CD4-positive, alpha-beta T cell treated with Interleukin-2 at 100 ng/mL for 4 hours (primary cell): ENCODE results near the gene KRTAP4-9.
"Not testable (repeated sequence)": the region's sequence is repeated elsewhere in the genome, so short reads cannot be mapped to it uniquely, and the experiment has no call there.

Experiments
- DNase-seq: peaks from one replicate; pipeline ENCODE4 v3.0.0-alpha.2; 2020; ENCODE audit warnings: low spot score

The KRTAP4-9 gene

GRCh38 chr17:41105347-41105746, at the start of gene KRTAP4-9:
Gene KRTAP4-9, plus strand, starts transcription at chr17:41105389. Its CDS starts 0 bp downstream, at chr17:41105389.
- not testable (repeated sequence) for DNase-seq

GRCh38 chr17:41057547-41057946, 47.6 kb upstream of the KRTAP4-9 start:
- DNase-seq: no peak

GRCh38 chr17:41058741-41059140, 46.4 kb upstream of the KRTAP4-9 start:
- DNase-seq: no peak

GRCh38 chr17:41059276-41060051, 45.7 kb upstream of the KRTAP4-9 start:
- DNase-seq: not testable (repeated sequence)

- DNase-seq: no peak
These were observed 45.1 kb upstream of the KRTAP4-9 start, which contains the start of gene KRTAP2-3 for GRCh38 chr17:41060052-41060604. Gene KRTAP2-3, minus strand, starts transcription at chr17:41060114. Its CDS starts 64 bp downstream, at chr17:41060050.

- DNase-seq: no peak
These were observed 43.2 kb upstream of the KRTAP4-9 start for GRCh38 chr17:41061964-41062363.

GRCh38 chr17:41063449-41063848, 41.7 kb upstream of the KRTAP4-9 start:
- DNase-seq: no peak

GRCh38 chr17:41064301-41064700, 40.9 kb upstream of the KRTAP4-9 start:
- no peak for DNase-seq

GRCh38 chr17:41065016-41065689, 40.0 kb upstream of the KRTAP4-9 start:
- not testable (repeated sequence) for DNase-seq

- DNase-seq: no peak
These were observed 39.2 kb upstream of the KRTAP4-9 start, which contains the start of gene KRTAP2-4 for GRCh38 chr17:41065829-41066624. Gene KRTAP2-4, minus strand, starts transcription at chr17:41065879. Its CDS starts 34 bp downstream, at chr17:41065845.

GRCh38 chr17:41067281-41067680, 37.9 kb upstream of the KRTAP4-9 start:
- no peak for DNase-seq

GRCh38 chr17:41069031-41069430, 36.2 kb upstream of the KRTAP4-9 start:
- DNase-seq: no peak

- no peak for DNase-seq
These were observed 33.4 kb upstream of the KRTAP4-9 start for GRCh38 chr17:41071606-41072360.

GRCh38 chr17:41073676-41074075, 31.5 kb upstream of the KRTAP4-9 start:
- DNase-seq: no peak

- no peak for DNase-seq
These were observed 28.4 kb upstream of the KRTAP4-9 start for GRCh38 chr17:41076788-41077187.

- no peak for DNase-seq
These were observed 22.6 kb upstream of the KRTAP4-9 start for GRCh38 chr17:41082626-41083025.

- DNase-seq: not testable (repeated sequence)
These were observed 21.8 kb upstream of the KRTAP4-9 start for GRCh38 chr17:41083427-41083826.

- DNase-seq: not testable (repeated sequence)
These were observed 20.9 kb upstream of the KRTAP4-9 start, which contains the start of gene KRTAP4-7 for GRCh38 chr17:41084100-41084856. Gene KRTAP4-7, plus strand, starts transcription at chr17:41084150. Its CDS starts 57 bp downstream, at chr17:41084207.

GRCh38 chr17:41088760-41089352, 16.3 kb upstream of the KRTAP4-9 start:
- not testable (repeated sequence) for DNase-seq

GRCh38 chr17:41096055-41096454, 9.1 kb upstream of the KRTAP4-9 start:
- no peak for DNase-seq
